ENCODE results near the gene ALPK3. TPM values are rescaled to one million over a fixed set of nuclear protein-coding genes. Genes with fewer than 3 reads are reported as not detected.

ALPK3 gene
- total RNA-seq, 2 donors from 2014 or later = 59.9 to 75.7 TPM

- intact Hi-C loops (cut with DNase I) = no loop called here
- ATAC-seq (no peak), DNase-seq (no peak)
Observed at GRCh38 chr15:84894736-84895425, 77.7 kb downstream of the ALPK3 start.

DNA sequence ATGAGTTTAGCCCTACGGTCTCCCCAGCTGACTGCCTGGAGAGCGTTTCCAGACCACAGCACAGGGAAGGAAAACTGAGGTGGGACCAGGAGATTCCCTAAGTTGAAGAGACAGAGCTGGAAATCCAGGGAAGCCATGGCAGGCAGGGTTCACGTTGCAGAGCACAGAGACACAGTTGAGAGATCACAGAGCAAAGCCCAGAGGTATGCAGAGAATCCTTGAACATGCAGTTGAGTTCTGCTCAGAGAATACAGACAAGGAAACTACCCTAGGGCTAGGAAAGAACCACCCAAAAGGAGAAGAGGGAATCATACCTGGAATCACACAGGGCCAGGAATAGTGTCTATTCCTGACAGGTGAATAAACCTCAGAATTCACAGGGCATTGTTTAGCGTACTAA is 81.6 kb downstream of the ALPK3 start:
- no peak for ATAC-seq
- DNase-seq = no peak
- intact Hi-C loops (cut with DNase I) = no loop called here

GRCh38 chr15:84899750-84900149 is 82.6 kb downstream of the ALPK3 start:
- no peak for ATAC-seq
- no peak for DNase-seq
- intact Hi-C loops (cut with DNase I) = no loop called here

GRCh38 chr15:84901540-84901939 is 84.4 kb downstream of the ALPK3 start:
- ATAC-seq (no peak), DNase-seq (no peak)
- intact Hi-C loops (cut with DNase I) = no loop called here

GRCh38 chr15:84903751-84904150 is 86.6 kb downstream of the ALPK3 start:
- DNase-seq = no peak
- no peak for ATAC-seq
- intact Hi-C loops (cut with DNase I) = no loop called here

DNA sequence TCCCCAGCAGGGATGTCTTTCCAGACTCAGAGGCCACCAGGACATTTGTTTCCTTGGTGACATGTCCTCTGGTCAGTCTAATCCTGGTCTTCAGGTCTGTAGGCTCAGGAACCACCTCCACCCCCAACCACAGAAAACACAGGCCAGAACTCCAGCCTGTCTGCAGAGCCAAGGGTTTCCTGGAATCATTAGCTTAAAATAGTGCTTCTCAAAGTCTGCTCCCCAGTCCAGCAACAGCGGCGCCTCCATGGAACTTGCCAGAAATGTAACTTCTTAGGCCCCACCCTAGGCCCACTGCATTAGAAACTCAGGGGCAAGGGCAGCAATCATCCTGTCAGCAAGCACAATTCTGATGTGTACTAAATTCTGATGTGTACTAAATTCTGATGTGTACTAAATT is 87.3 kb downstream of the ALPK3 start:
- ATAC-seq (peak; percentile 72 to 73), DNase-seq (no peak)
- intact Hi-C loops (cut with DNase I) = no loop called here

DNA sequence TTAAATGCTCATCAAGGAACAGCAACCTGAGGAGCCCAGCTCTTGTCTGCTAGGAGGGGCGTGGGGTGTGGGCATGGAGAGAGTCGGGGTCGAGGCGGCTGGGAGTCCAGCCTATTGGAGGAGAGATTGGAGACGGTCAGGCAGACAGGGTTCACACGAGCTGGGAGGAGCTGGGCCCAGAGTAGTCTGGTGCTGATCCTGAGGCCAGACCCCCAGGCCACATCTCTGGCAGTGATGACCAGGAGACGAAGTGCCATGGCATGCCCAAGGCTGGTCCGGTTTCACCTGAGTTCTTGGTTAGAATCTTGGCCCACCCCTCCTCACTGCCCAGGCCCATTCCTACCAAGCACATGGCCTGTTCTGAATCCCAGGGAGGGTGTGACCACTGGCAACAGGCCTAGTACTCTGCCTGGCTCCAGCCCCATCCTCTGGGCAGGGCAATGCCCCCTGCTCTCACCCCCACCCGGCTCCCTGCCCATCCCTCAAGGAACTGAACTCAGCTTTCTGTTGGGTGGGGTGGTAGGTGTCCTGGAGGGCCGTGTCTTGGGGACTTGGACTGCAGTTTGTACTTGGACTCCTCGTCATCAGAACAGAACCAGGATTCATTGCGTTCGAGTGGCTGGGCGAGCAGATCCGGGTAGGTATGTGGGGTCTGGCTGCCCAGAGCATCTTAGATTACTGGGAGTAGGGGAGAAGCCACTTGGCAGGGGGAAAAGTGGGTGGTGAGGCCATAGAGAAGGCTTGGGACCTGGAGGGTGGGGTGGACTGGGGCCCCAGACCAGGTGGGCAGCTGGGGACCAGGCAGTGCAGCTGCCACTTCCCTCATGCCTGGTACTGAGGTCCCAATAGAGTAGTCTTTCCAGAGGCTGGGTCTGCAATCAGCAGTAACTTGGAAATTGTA is 88.1 kb downstream of the ALPK3 start:
- ATAC-seq = peak; percentile 43 to 64

DNA sequence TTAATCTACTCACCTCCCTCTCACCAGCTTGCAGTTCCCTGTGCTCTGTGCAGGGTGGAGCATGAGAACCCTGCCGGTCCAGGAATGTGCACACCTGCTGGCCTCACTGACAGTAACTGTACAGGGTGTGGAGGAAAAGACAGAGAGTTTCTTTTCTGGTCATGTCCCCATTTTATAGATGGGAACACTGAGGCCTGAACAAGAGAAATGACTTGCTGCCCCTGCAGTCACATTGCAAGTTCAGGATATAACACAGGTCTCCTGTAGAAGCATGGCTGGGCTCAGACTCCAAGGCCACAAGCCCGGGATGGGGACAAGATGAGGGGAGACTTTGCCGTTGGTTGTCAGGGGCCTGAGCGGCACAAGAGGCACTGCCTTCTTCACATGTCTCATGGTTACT is 90.6 kb downstream of the ALPK3 start:
- intact Hi-C loops (cut with DNase I) = no loop called here
- no peak for ATAC-seq

More for the DNA sequence above, 88.1 kb downstream of the ALPK3 start:
- DNase-seq = no peak
- intact Hi-C loops (cut with DNase I) = no loop called here

GRCh38 chr15:84908564-84908963 is 91.4 kb downstream of the ALPK3 start:
- ATAC-seq = no peak
- DNase-seq = no peak
- intact Hi-C loops (cut with DNase I) = no loop called here

More for the DNA sequence above, 90.6 kb downstream of the ALPK3 start:
- DNase-seq = no peak

- no peak for DNase-seq
- intact Hi-C loops (cut with DNase I) = no loop called here
- ATAC-seq = no peak
Observed at GRCh38 chr15:84909029-84909428, 91.9 kb downstream of the ALPK3 start.

- intact Hi-C loops (cut with DNase I) = no loop called here
Observed at GRCh38 chr15:84909782-84910181, 92.6 kb downstream of the ALPK3 start.

DNA sequence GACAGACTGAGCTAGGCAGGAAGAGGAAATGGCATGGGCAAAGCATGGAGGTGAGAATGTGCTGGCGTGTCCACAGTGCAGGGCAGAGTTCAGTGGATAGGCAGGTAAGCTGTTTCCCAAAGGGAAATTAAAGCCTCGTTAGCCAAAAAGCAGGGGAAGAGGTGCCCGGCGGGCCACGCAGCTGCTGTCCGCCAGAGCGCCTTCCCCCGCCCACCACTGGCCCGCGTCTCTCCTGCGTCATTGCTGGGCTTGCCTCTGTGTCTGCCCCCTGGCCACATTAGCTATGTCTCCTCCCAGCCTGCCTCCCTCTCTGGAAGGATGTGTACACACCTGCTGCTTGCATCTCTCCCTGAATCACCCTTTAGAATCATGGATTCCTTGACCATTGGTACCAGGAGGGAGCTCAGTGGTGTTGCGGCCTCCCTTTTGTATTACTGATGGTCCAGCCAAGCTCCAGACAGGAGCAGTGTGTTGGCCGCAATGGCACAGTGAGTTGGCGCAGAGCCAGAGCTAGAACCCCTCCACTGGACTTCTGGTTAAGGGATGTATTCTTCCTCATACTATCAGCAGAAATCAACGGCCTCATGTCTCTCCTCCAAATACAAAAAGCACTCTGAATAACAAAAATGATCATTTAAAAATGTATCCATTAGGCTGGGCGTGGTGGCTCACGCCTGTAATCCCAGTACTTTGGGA is 93.9 kb downstream of the ALPK3 start:
- no peak for ATAC-seq
- no peak for DNase-seq
- intact Hi-C loops (cut with DNase I) = no loop called here

More at GRCh38 chr15:84909782-84910181, 92.6 kb downstream of the ALPK3 start:
- DNase-seq (no peak), ATAC-seq (no peak)

GRCh38 chr15:84911879-84912660 is 94.9 kb downstream of the ALPK3 start:
- DNase-seq (peak; percentile 93), ATAC-seq (peak; percentile 91 to 93)
- intact Hi-C loops (cut with DNase I) = no loop called here

DNA sequence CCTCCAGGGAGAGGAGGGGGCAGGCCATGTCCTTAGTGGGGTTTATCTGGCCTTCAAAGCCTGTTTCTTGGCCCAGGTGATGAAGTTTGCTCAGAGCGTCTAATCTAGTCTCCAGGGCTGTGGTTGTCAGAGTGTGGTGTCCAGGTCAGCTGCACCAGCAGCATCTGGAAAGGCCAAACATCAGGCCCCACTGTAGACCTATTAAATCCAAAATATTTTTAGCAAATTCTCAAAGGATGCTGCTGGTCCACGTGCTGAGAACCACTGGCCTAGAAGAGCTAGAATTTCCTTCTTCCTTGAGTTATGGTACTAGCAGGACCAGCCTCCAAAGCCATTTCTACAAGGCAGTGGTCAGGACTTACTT is 96.2 kb downstream of the ALPK3 start:
- intact Hi-C loops (cut with DNase I) = no loop called here
- ATAC-seq (no peak), DNase-seq (no peak)

DNA sequence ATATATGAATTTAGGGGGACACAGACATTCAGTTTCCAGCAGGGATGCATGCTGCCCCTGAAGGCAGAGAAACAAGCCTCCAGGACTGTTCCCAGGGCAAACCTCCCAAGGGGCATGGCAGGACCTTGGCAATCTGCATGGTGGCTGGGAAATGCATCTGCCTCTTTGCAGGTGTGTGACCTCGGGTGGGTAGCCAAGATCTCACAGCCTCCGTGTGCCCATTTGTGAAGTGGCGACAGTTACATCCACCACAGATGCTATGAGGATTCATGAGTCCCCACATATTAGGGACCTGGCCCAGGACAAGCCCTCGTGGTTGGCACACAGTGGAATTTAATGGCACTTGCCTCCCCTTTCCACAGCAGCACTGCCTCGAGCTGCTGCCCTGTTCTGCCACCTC is 97.2 kb downstream of the ALPK3 start:
- no peak for DNase-seq
- intact Hi-C loops (cut with DNase I) = no loop called here

DNA sequence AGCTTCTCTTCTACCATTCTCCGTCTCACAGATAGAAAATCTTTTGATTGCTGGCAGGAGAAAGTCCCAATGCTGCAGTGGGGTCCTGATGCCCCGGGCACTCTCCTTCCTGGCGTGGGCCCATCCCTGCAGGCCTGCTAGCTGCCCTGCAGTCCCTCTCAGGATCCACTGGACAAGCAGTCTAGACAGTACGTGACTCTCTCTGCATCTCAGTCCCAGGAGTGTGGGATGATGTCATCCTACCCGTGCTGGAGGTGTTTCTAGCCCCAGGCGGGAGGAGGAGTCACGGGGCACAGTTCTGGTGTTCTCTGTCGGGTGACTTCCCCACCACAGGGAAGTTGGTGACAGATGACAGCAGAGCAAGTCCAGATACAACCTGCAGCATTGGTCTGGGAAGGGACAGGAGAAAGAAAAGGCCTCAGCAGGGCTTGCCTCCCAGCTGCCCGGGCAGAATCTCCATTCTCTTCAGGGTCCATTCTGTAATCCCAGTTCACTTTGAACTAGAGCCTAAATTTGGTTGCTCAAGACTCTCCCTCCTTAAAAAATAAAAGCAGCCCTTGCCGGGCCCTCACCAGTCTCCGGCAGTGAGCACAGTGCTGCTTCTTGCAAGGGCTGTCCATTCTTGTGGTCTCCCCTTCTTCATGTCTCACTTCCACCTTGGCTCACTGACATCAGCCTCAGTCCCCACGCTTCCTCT is 97.9 kb downstream of the ALPK3 start:
- DNase-seq (peak; percentile 85), ATAC-seq (peak; percentile 78 to 86)
- intact Hi-C loops (cut with DNase I) = no loop called here

More for the DNA sequence above, 97.2 kb downstream of the ALPK3 start:
- no peak for ATAC-seq

DNA sequence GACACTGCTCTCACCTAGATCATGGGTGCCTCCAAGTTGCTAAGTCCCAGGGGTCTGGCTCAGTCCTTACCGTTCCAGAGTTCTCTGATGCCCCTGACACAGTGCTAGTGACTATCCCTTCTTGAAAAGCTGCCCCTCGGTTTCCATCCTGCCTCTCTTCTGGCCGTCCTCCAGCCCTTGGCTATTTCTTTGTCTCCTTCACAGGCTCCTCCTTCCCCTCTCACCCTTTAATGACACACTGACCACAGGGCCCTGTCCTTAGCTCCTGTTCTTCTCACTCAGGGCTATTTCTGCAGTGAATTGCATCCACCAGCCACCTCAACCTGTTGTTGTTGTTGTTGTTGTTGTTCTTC is 98.4 kb downstream of the ALPK3 start:
- ATAC-seq = peak in 1 of 2 donors; percentile 1
- peak; percentile 51 for DNase-seq
- intact Hi-C loops (cut with DNase I) = no loop called here

DNA sequence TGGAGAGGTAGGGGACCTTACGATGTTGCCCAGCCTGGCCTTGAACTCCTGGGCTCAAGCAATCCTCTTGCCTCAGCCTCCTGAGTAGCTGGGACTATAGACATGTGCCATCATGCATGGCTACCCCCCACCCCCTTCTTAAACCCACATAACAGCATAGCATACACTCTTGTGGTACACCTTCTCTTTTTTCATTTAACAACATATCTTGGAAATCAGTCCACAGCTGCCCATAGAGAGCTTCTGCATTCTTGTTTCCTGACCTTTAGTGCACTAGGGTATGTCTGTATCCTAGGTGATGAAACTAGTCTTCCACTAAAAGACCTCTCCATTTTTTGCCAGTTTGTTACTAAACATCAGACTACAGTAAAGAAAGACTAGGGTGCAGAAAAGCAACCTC is 100.3 kb downstream of the ALPK3 start:
- intact Hi-C loops (cut with DNase I) = no loop called here
- DNase-seq = no peak

More for the DNA sequence above, 100.3 kb downstream of the ALPK3 start:
- ATAC-seq = no peak

Measured in left cardiac atrium (tissue), 4 donors.